Bronchus fibroblast of lung (primary cell): Measurements from ENCODE around the gene LRRC47. TPM values are rescaled to one million over a fixed set of nuclear protein-coding genes. Genes with fewer than 3 reads are reported as not detected.

Source experiments
- total RNA-seq: library from RNA; depleted of rRNA; stranded (reverse); fragments of >200 nt; gene quantifications from 2 replicates; pipeline ENCODE4 v1.2.3, GENCODE V29; 2015

LRRC47 gene
- 25.4 and 28.7 TPM in 2 replicates for total RNA-seq

DNA sequence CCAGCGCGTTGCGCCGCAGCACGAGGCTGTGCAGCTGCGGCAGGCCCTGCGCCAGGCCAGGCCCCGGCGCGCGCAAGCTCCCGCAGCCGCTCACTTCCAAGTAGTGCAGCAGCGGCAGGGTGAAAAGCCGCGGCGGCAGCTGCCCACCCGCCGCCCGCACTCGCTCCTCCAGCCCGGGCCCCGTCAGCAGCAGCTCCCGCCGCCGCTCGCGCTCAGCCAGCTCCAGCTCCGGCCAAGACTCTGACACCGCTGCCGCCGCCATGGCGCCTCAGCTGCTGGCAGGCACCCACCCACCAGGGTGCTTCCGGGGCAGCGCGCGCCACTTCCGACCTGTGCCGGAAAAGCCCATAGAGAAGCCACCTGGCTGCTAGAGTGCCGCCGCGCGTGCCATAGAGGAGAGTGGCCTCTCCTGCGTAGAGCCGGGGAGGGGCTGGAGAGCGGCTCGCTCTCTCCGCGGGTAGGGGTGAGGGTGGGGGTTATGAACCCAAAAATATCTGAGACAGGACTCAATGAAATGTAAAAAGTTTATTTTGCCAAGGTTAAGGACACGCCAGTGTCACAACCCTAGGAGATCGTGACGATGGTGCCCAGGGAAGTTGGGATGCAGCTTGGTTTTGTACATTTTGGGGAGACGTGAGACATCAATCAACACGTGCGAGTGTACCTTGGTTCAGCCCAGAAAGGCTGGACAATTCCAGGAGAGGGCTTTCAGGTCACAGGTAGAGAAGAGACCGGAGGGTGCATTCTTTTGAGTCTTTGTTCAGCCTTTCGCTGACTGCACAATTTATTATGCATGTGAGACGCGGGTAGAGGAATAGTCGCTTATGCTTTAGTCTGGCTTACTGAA is at the start of gene LRRC47:
Gene LRRC47, minus strand, starts transcription at position 284 of the 847 bp plus-strand sequence. Its CDS starts 22 bp downstream, at position 262.

GRCh38 chr1:3772715-3773571 is 23.4 kb downstream of the LRRC47 start, which contains the start of gene SMIM1:
TSS of gene SMIM1 (plus strand) at chr1:3772749. CDS start at chr1:3775374, 2,625 bp downstream.

DNA sequence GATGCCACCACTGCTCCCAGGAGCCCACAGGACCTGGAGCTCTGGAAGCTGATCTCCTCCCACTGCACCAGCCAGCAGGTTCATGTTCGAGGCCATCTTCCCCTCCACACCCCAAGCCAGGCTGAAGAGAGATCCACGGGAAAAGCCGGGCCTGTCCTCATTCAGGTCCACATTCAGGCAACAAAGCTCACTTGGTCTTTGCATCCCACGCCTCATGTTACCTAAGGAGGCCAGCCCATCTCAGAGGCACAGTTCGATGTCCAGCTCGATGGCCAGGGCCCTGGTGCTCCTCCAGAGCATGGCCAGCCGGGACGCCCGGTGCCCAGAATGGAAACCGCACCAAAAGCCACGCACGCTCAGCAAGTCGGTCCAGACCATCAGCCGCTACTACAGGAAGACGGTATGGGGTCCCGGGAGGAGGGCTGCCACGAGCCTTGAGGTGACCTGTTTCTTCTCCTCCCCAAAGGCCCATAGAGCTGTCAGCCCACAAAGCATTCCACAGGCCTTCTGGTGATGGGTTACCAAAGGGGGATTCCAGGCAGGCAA is 43.8 kb downstream of the LRRC47 start, which contains the start of gene CCDC27:
Gene CCDC27, plus strand, starts transcription at position 51 of the 546 bp plus-strand sequence. Its CDS starts 32 bp downstream, at position 83.

Other genes starting within 250 kb of the LRRC47 start
- gene MEGF6, start 185.0 kb downstream of the LRRC47 start, total RNA-seq: 1.2 and 1.3 TPM in 2 replicates
- gene TPRG1L, start 171.5 kb downstream of the LRRC47 start, total RNA-seq: 10.6 and 10.9 TPM in 2 replicates
- 18.0 and 23.2 TPM in 2 replicates for gene WRAP73, start 146.4 kb downstream of the LRRC47 start, total RNA-seq
- not detected in 2 replicates for gene TP73, start 144.0 kb downstream of the LRRC47 start, total RNA-seq
- not detected in 2 replicates for gene CCDC27, start 44.0 kb downstream of the LRRC47 start, total RNA-seq
- 5.6 and 10.9 TPM in 2 replicates for gene SMIM1, start 23.7 kb downstream of the LRRC47 start, total RNA-seq
- gene CEP104, start 60.7 kb upstream of the LRRC47 start, total RNA-seq: 16.0 and 16.5 TPM in 2 replicates
- 7.7 and 9.2 TPM in 2 replicates for gene DFFB, start 61.0 kb upstream of the LRRC47 start, total RNA-seq
- gene C1orf174, start 103.8 kb upstream of the LRRC47 start, total RNA-seq: 39.8 and 40.9 TPM in 2 replicates